ENCODE results near the gene TMEM218.
A peak's percentile ranks its signal among the peaks of the same experiment; 100 is the strongest.

The TMEM218 gene

GRCh38 chr11:125123947-125124617 lies 12.7 kb upstream of the TMEM218 start:
- DNase-seq (ENCODE audit: extremely low spot score) = peak; percentile 42
- POLR2A ChIA-PET = no interaction called here

GRCh38 chr11:125123194-125123946 lies 11.9 kb upstream of the TMEM218 start:
- TF ChIP-seq CTCF (IDR thresholded peaks at IDR 0.05; ENCODE audit: control extremely low read depth, extremely low read depth, low read depth, missing control alignments) = no peak
- no peak for DNase-seq (ENCODE audit: extremely low spot score)
- ChIA-PET POLR2A (no interaction called here), CTCF (interaction anchor here (0.9 to 4.8 kb wide), 10 partner anchors 11 to 230 kb away, joined by 3 to 48 read pairs (median 4); partner anchors contain the start of gene TMEM218)

More at GRCh38 chr11:125123947-125124617, 12.7 kb upstream of the TMEM218 start:
- TF ChIP-seq CTCF (IDR thresholded peaks at IDR 0.05; ENCODE audit: control extremely low read depth, extremely low read depth, low read depth, missing control alignments) = peak; percentile 34
- CTCF ChIA-PET = interaction anchor here (0.9 to 4.8 kb wide), 12 partner anchors 12 to 230 kb away, joined by 3 to 48 read pairs (median 4); partner anchors contain the start of genes CCDC15 and TMEM218

GRCh38 chr11:125117429-125117828 lies 6.0 kb upstream of the TMEM218 start:
- CTCF ChIA-PET = interaction anchor here (0.7 to 2.7 kb wide), 6 partner anchors 10 to 157 kb away, joined by 3 to 17 read pairs (median 4); no protein-coding TSS in a partner anchor
- no peak for TF ChIP-seq CTCF (IDR thresholded peaks at IDR 0.05; ENCODE audit: control extremely low read depth, extremely low read depth, low read depth, missing control alignments)
- DNase-seq (ENCODE audit: extremely low spot score) = no peak
- POLR2A ChIA-PET = no interaction called here

GRCh38 chr11:125114518-125114917 lies 3.1 kb upstream of the TMEM218 start:
- no peak for DNase-seq (ENCODE audit: extremely low spot score)
- CTCF ChIA-PET = interaction anchor here (0.6 to 6.3 kb wide), 7 partner anchors 11 to 236 kb away, joined by 3 to 57 read pairs (median 3); no protein-coding TSS in a partner anchor
- POLR2A ChIA-PET = no interaction called here
- no peak for TF ChIP-seq CTCF (IDR thresholded peaks at IDR 0.05; ENCODE audit: control extremely low read depth, extremely low read depth, low read depth, missing control alignments)

GRCh38 chr11:125112208-125112604 lies 780 bp upstream of the TMEM218 start:
- ChIA-PET CTCF (interaction anchor here (1.1 to 6.3 kb wide), 7 partner anchors 10 to 29 kb away, joined by 3 to 57 read pairs (median 5); no protein-coding TSS in a partner anchor), POLR2A (interaction anchor here (1.0 to 1.2 kb wide), 3 partner anchors 40 to 158 kb away, joined by 3 to 5 read pairs (median 4); partner anchors contain the start of gene CCDC15)
- no peak for DNase-seq (ENCODE audit: extremely low spot score)
- TF ChIP-seq CTCF (IDR thresholded peaks at IDR 0.05; ENCODE audit: control extremely low read depth, extremely low read depth, low read depth, missing control alignments) = no peak

- DNase-seq (ENCODE audit: extremely low spot score) = no peak
- ChIA-PET CTCF (interaction anchor here (0.7 to 6.3 kb wide), 9 partner anchors 8 to 39 kb away, joined by 3 to 57 read pairs (median 6); no protein-coding TSS in a partner anchor), POLR2A (interaction anchor here (0.9 to 1.1 kb wide), 2 partner anchors 38 to 48 kb away, joined by 4 to 5 read pairs; partner anchors contain the start of gene SLC37A2)
- TF ChIP-seq CTCF (IDR thresholded peaks at IDR 0.05; ENCODE audit: control extremely low read depth, extremely low read depth, low read depth, missing control alignments) = no peak
These were observed 454 bp downstream of the TMEM218 start for GRCh38 chr11:125111001-125111342.

Data from GM10248 (cell line).